H9 (cell line): Measurements from ENCODE around the gene ME3. TPM values are rescaled to one million over a fixed set of nuclear protein-coding genes. Genes with fewer than 3 reads are reported as not detected.

ENCODE experiments used
- DNase-seq: peaks from one replicate; pipeline ENCODE4 v3.0.0-alpha.2; 2017
- H2AFZ ChIP-seq: one replicate; pipeline ENCODE4 v1.6.1; 2013; ENCODE audit warnings: mild to moderate bottlenecking, low read length, control low read depth, moderate library complexity
- H2AK5ac ChIP-seq: 2 replicates; pipeline ENCODE4 v1.6.1; 2013; ENCODE audit warnings: low read length, control low read depth, mixed read lengths; ENCODE audit not compliant: insufficient read length
- H2BK120ac ChIP-seq: one replicate; pipeline ENCODE4 v1.6.1; 2013; ENCODE audit warnings: low read depth, mild to moderate bottlenecking, low read length, control low read depth, inconsistent platforms; ENCODE audit not compliant: poor library complexity, severe bottlenecking
- H2BK12ac ChIP-seq: 2 replicates; pipeline ENCODE4 v1.6.1; 2013; ENCODE audit warnings: low read length, control low read depth, mixed read lengths, low read depth; ENCODE audit not compliant: insufficient read length
- H2BK15ac ChIP-seq: 2 replicates; pipeline ENCODE4 v1.6.1; 2013; ENCODE audit warnings: low read depth, low read length, control low read depth
- H2BK20ac ChIP-seq: one replicate; pipeline ENCODE4 v1.6.1; 2013; ENCODE audit warnings: low read depth, mild to moderate bottlenecking, low read length, control low read depth, inconsistent platforms; ENCODE audit not compliant: poor library complexity, severe bottlenecking
- H2BK5ac ChIP-seq: 2 replicates; pipeline ENCODE4 v1.6.1; 2013; ENCODE audit warnings: low read length, control low read depth, mixed read lengths; ENCODE audit not compliant: insufficient read length
- H3K14ac ChIP-seq: 2 replicates; pipeline ENCODE4 v1.6.1; 2013; ENCODE audit warnings: low read length, control low read depth; ENCODE audit not compliant: insufficient read depth
- H3K18ac ChIP-seq: 2 replicates; pipeline ENCODE4 v1.6.1; 2013; ENCODE audit warnings: low read depth, mild to moderate bottlenecking, mixed read lengths, low read length, control low read depth; ENCODE audit not compliant: insufficient read length
- H3K23ac ChIP-seq: 2 replicates; pipeline ENCODE4 v1.6.1; 2013; ENCODE audit warnings: low read length, control low read depth, mixed read lengths, low read depth; ENCODE audit not compliant: insufficient read length
- H3K23me2 ChIP-seq: 2 replicates; pipeline ENCODE4 v1.6.1; 2013; ENCODE audit warnings: low read depth, mild to moderate bottlenecking, mixed read lengths, low read length, control low read depth; ENCODE audit not compliant: insufficient read length, poor library complexity, severe bottlenecking
- H3K27ac ChIP-seq: 2 replicates; pipeline ENCODE4 v1.5.1; 2013; ENCODE audit warnings: low read length, control low read depth, mixed read lengths, low read depth; ENCODE audit not compliant: insufficient read length
- H3K27me3 ChIP-seq: 2 replicates; pipeline ENCODE4 v1.6.1; 2013; ENCODE audit warnings: low read length, control low read depth, inconsistent platforms; ENCODE audit not compliant: insufficient read depth
- H3K4ac ChIP-seq: 2 replicates; pipeline ENCODE4 v1.6.1; 2013; ENCODE audit warnings: low read depth, mild to moderate bottlenecking, control low read depth, inconsistent platforms, low read length, moderate library complexity
- H3K4me1 ChIP-seq: 2 replicates; pipeline ENCODE4 v1.6.1; 2013; ENCODE audit warnings: low read length, control low read depth, inconsistent platforms; ENCODE audit not compliant: insufficient read depth
- H3K4me2 ChIP-seq: 2 replicates; pipeline ENCODE4 v1.6.1; 2013; ENCODE audit warnings: low read length, control low read depth, mixed read lengths; ENCODE audit not compliant: insufficient read length, insufficient read depth
- H3K56ac ChIP-seq: 2 replicates; pipeline ENCODE4 v1.6.1; 2013; ENCODE audit warnings: low read depth, mild to moderate bottlenecking, mixed read lengths, low read length, control low read depth; ENCODE audit not compliant: insufficient read length
- H3K79me1 ChIP-seq: 2 replicates; pipeline ENCODE4 v1.6.1; 2013; ENCODE audit warnings: low read depth, mild to moderate bottlenecking, moderate library complexity, low read length, control low read depth, inconsistent platforms; ENCODE audit not compliant: insufficient read depth, poor library complexity, severe bottlenecking
- H3K79me2 ChIP-seq: 2 replicates; pipeline ENCODE4 v1.6.1; 2013; ENCODE audit warnings: low read length, control low read depth, inconsistent platforms; ENCODE audit not compliant: insufficient read depth
- H3K9ac ChIP-seq: 2 replicates; pipeline ENCODE4 v1.6.1; 2013; ENCODE audit warnings: low read length, control low read depth, mixed read lengths; ENCODE audit not compliant: insufficient read length; ENCODE audit errors: extremely low read depth
- H3K9me3 ChIP-seq: one replicate; pipeline ENCODE4 v1.6.1; 2013; ENCODE audit warnings: low read depth, low read length, inconsistent platforms; ENCODE audit not compliant: control insufficient read depth
- H3T11ph ChIP-seq: one replicate; pipeline ENCODE4 v1.6.1; 2013; ENCODE audit warnings: mild to moderate bottlenecking, low read length, control low read depth, inconsistent platforms
- H4K20me1 ChIP-seq: one replicate; pipeline ENCODE4 v1.6.1; 2013; ENCODE audit not compliant: control insufficient read depth, insufficient read length, insufficient read depth
- H4K5ac ChIP-seq: 2 replicates; pipeline ENCODE4 v1.6.1; 2013; ENCODE audit warnings: low read depth, mild to moderate bottlenecking, mixed read lengths, low read length, control low read depth; ENCODE audit not compliant: insufficient read length
- H4K8ac ChIP-seq: replicated peaks from 2 replicates; pipeline ENCODE4 v1.6.1; 2013; ENCODE audit warnings: low read length, control low read depth, mixed read lengths, low read depth; ENCODE audit not compliant: insufficient read length
- H4K91ac ChIP-seq: 2 replicates; pipeline ENCODE4 v1.6.1; 2013; ENCODE audit warnings: low read depth, mild to moderate bottlenecking, moderate library complexity, mixed read lengths, low read length, control low read depth; ENCODE audit not compliant: insufficient read length
- H3K27ac Mint-ChIP-seq, 3 experiments: 2 replicates in 2 of 3; 3 replicates in 1 of 3; pipeline ENCODE4 v1.8.0; 2020 to 2021; ENCODE audit warnings: mixed read lengths in 3 of 3, mild to moderate bottlenecking in 1 of 3, moderate library complexity in 1 of 3
- H3K27me3 Mint-ChIP-seq: 2 replicates; pipeline ENCODE4 v1.8.0; 2021; ENCODE audit warnings: low read depth, mild to moderate bottlenecking, moderate library complexity, mixed read lengths
- H3K36me3 Mint-ChIP-seq, 3 experiments: 2 replicates in 2 of 3; 3 replicates in 1 of 3; pipeline ENCODE4 v1.8.0; 2020 to 2021; ENCODE audit warnings: low read depth in 3 of 3, mixed read lengths in 3 of 3; ENCODE audit not compliant: insufficient read depth in 1 of 3
- H3K4me1 Mint-ChIP-seq, 2 experiments: 2 replicates each; pipeline ENCODE4 v1.8.0; 2020; ENCODE audit warnings: mixed read lengths in 2 of 2
- H3K4me3 Mint-ChIP-seq, 2 experiments: 2 replicates in 1 of 2; 3 replicates in 1 of 2; pipeline ENCODE4 v1.8.0; 2020 to 2021; ENCODE audit warnings: mild to moderate bottlenecking in 2 of 2, mixed read lengths in 2 of 2, moderate library complexity in 1 of 2
- H3K9me3 Mint-ChIP-seq, 2 experiments: 2 replicates in 1 of 2; 3 replicates in 1 of 2; pipeline ENCODE4 v1.8.0; 2020; ENCODE audit warnings: mild to moderate bottlenecking in 2 of 2, mixed read lengths in 2 of 2, moderate library complexity in 1 of 2
- WGBS: extraction: QIAGEN DNeasy Blood & Tissue Kit; methylation state at CpG from one replicate; pipeline ENCODE4 v1.1.7; 2013; ENCODE audit warnings: missing lambda C conversion rate, low lambda C conversion rate, mixed read lengths; ENCODE audit not compliant: insufficient read length; ENCODE audit errors: extremely low coverage; 5-methylcytosine and 5-hydroxymethylcytosine counted together
- total RNA-seq: library from RNA; stranded (reverse); gene quantifications from 2 replicates; pipeline ENCODE4 v1.2.1, GENCODE V29; 2021
- TF ChIP-seq, protein P1 (sequence below): fragments of 200-600 bp; sonication (generic); conservative IDR thresholded peaks from 3 replicates; pipeline ENCODE4 v1.8.0; 2021; ENCODE audit warnings: antibody characterized with exemption, mild to moderate bottlenecking

Gene ME3
- total RNA-seq, 1 experiment from 2014 or later: 2.8 TPM

DNA sequence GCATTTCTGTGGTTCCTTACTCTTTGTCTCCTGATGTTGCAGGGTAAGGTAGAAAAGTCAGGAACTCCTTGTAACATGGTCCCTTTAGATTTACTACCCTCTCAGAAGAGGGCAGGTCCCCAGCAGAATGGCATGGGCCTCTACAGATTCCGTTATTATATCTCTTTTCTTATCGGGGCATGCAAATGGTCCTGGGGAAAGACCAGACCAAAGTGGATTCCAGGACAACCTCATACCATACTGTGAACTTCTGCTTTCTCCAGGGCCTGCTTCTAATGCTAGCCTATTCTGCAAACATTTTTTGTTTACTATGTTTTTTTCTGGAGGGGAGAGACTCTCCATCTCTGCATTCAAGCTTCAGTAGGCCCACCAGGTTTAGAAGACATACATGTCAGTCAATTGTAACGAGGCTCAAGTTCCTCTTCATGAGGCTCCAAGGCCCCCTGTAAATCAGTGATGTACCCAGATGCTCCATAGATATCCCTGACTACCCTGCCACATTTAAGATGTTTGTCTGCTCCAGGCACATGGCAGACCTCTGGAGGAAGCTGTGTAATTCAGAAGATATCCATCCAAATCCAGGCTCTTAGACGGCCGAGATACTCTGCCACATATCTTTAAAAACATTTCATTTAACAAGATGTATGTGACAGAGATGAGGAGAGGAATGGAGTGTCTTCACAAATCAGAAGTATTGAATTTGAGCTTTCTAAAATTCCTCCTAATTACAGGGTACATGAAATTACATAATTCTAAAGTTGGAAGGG is 8.5 kb upstream of the ME3 start:
- H3K27me3 ChIP-seq: no peaks in the 10 kb centered on the region
- no peak overlapping the region for H3K18ac ChIP-seq
- peaks cover 5% of the 10 kb centered on the region; the same call in 1 of the 2 replicates for H3K4me1 ChIP-seq
- H3K9me3 ChIP-seq: no peaks in the 10 kb centered on the region
- H4K5ac ChIP-seq: no peak overlapping the region
- TF ChIP-seq, protein P1, sequence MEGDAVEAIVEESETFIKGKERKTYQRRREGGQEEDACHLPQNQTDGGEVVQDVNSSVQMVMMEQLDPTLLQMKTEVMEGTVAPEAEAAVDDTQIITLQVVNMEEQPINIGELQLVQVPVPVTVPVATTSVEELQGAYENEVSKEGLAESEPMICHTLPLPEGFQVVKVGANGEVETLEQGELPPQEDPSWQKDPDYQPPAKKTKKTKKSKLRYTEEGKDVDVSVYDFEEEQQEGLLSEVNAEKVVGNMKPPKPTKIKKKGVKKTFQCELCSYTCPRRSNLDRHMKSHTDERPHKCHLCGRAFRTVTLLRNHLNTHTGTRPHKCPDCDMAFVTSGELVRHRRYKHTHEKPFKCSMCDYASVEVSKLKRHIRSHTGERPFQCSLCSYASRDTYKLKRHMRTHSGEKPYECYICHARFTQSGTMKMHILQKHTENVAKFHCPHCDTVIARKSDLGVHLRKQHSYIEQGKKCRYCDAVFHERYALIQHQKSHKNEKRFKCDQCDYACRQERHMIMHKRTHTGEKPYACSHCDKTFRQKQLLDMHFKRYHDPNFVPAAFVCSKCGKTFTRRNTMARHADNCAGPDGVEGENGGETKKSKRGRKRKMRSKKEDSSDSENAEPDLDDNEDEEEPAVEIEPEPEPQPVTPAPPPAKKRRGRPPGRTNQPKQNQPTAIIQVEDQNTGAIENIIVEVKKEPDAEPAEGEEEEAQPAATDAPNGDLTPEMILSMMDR: no peak
- H3K27ac ChIP-seq: no peak overlapping the region
- H2AFZ ChIP-seq: no peak overlapping the region
- no peak overlapping the region for H2AK5ac ChIP-seq
- no peak overlapping the region for H4K8ac ChIP-seq
- peak overlapping the region in 2 of 3 experiments; percentile 9 to 69; a peak in 4 of 7 replicates for H3K27ac Mint-ChIP-seq
- H3K23me2 ChIP-seq: no peaks in the 10 kb centered on the region
- no peak overlapping the region for H3K4ac ChIP-seq
- H2BK15ac ChIP-seq: no peak overlapping the region
- no peak overlapping the region for H3T11ph ChIP-seq
- no peak overlapping the region for H2BK12ac ChIP-seq
- H4K20me1 ChIP-seq: no peaks in the 10 kb centered on the region
- no peaks in the 10 kb centered on the region for H3K27me3 Mint-ChIP-seq
- H2BK120ac ChIP-seq: no peak overlapping the region
- H2BK5ac ChIP-seq: no peak overlapping the region
- no peaks in the 10 kb centered on the region for H3K9me3 Mint-ChIP-seq
- DNase-seq: no peak
- no peak overlapping the region for H4K91ac ChIP-seq
- no peak overlapping the region for H3K14ac ChIP-seq
- H3K56ac ChIP-seq: no peak overlapping the region
- no peak overlapping the region for H2BK20ac ChIP-seq
- WGBS: no CpG with 5 or more reads among the region's 5 CpGs
- H3K4me2 ChIP-seq: no peak overlapping the region
- no peak overlapping the region for H3K4me3 Mint-ChIP-seq
- H3K4me1 Mint-ChIP-seq: peaks cover 36 to 44% of the 10 kb centered on the region in 2 experiments
- no peaks in the 10 kb centered on the region for H3K79me2 ChIP-seq
- H3K23ac ChIP-seq: no peak overlapping the region
- no peaks in the 10 kb centered on the region for H3K36me3 Mint-ChIP-seq
- H3K79me1 ChIP-seq: no peaks in the 10 kb centered on the region
- H3K9ac ChIP-seq: no peak overlapping the region
